OCI-LY1 (cell line): ENCODE data around the gene PPP2R3C.

ENCODE experiments used
- H2AFZ ChIP-seq: fragments of 200-600 bp; sonication (generic), shearing (Covaris generic); 2 replicates; pipeline ENCODE4 v1.6.0; 2014; ENCODE audit warnings: antibody characterized with exemption, mild to moderate bottlenecking, low read length
- H3F3A ChIP-seq: fragments of 200-600 bp; sonication (generic), shearing (Covaris generic); 2 replicates; pipeline ENCODE4 v1.6.0; 2014; ENCODE audit warnings: mild to moderate bottlenecking, antibody characterized with exemption, low read length, moderate library complexity; ENCODE audit not compliant: insufficient read depth
- H3K27ac ChIP-seq: fragments of 200-600 bp; sonication (generic); 2 replicates; pipeline ENCODE4 v1.5.1; 2014; ENCODE audit warnings: low read length, mixed run types, mild to moderate bottlenecking, low read depth; ENCODE audit not compliant: poor library complexity, severe bottlenecking
- H3K27me3 ChIP-seq: fragments of 200-600 bp; sonication (generic); 2 replicates; pipeline ENCODE4 v1.6.0; 2014; ENCODE audit warnings: antibody characterized with exemption, mild to moderate bottlenecking, low read length, moderate library complexity; ENCODE audit not compliant: insufficient read depth
- H3K36me3 ChIP-seq: fragments of 200-600 bp; sonication (generic); 2 replicates; pipeline ENCODE4 v1.6.1; 2014; ENCODE audit warnings: mild to moderate bottlenecking, antibody characterized with exemption, low read length, moderate library complexity, mixed read lengths; ENCODE audit not compliant: insufficient read depth
- H3K4me1 ChIP-seq: fragments of 200-600 bp; sonication (generic); 2 replicates; pipeline ENCODE4 v1.5.1; 2014; ENCODE audit warnings: mild to moderate bottlenecking, low read length, moderate library complexity; ENCODE audit not compliant: insufficient read depth, severe bottlenecking
- H3K4me2 ChIP-seq: fragments of 200-600 bp; sonication (generic), shearing (Covaris generic); 2 replicates; pipeline ENCODE4 v1.6.1; 2014; ENCODE audit warnings: low read length
- H3K4me3 ChIP-seq: fragments of 200-600 bp; sonication (generic); 2 replicates; pipeline ENCODE4 v1.5.1; 2014; ENCODE audit warnings: low read length, low read depth, mild to moderate bottlenecking, mixed read lengths; ENCODE audit not compliant: poor library complexity, severe bottlenecking
- H3K79me2 ChIP-seq: fragments of 200-600 bp; shearing (Covaris generic); 2 replicates; pipeline ENCODE4 v1.6.1; 2016; ENCODE audit warnings: mixed run types, low read length, mixed read lengths; ENCODE audit not compliant: insufficient read depth
- H3K9ac ChIP-seq: fragments of 200-600 bp; sonication (generic), shearing (Covaris generic); 2 replicates; pipeline ENCODE4 v1.6.1; 2014; ENCODE audit warnings: mild to moderate bottlenecking, low read length, mixed read lengths
- H3K9me2 ChIP-seq: fragments of 200-600 bp; sonication (generic), shearing (Covaris generic); 2 replicates; pipeline ENCODE4 v1.6.1; 2014; ENCODE audit warnings: low read depth, mild to moderate bottlenecking, low read length, mixed read lengths
- H3K9me3 ChIP-seq: fragments of 200-600 bp; shearing (Covaris generic); 2 replicates; pipeline ENCODE4 v1.6.1; 2014; ENCODE audit warnings: low read length, mixed read lengths
- H4K20me1 ChIP-seq: fragments of 200-600 bp; sonication (generic), shearing (Covaris generic); 2 replicates; pipeline ENCODE4 v1.6.0; 2016; ENCODE audit warnings: mild to moderate bottlenecking, low read length; ENCODE audit not compliant: insufficient read depth
- EZH2 ChIP-seq: fragments of 200-600 bp; sonication (generic), shearing (Covaris generic); IDR thresholded peaks from 2 replicates; pipeline ENCODE4 v1.8.0; 2017; ENCODE audit warnings: borderline replicate concordance, mixed run types, mild to moderate bottlenecking, antibody characterized with exemption, low read length, moderate library complexity, mixed read lengths
- TF ChIP-seq, protein P1 (sequence below): fragments of 200-600 bp; sonication (generic), shearing (Covaris generic); IDR thresholded peaks from 2 replicates; pipeline ENCODE4 v1.5.1; 2017; ENCODE audit warnings: mild to moderate bottlenecking, antibody characterized with exemption, low read length, moderate library complexity, mixed read lengths

Gene PPP2R3C

DNA sequence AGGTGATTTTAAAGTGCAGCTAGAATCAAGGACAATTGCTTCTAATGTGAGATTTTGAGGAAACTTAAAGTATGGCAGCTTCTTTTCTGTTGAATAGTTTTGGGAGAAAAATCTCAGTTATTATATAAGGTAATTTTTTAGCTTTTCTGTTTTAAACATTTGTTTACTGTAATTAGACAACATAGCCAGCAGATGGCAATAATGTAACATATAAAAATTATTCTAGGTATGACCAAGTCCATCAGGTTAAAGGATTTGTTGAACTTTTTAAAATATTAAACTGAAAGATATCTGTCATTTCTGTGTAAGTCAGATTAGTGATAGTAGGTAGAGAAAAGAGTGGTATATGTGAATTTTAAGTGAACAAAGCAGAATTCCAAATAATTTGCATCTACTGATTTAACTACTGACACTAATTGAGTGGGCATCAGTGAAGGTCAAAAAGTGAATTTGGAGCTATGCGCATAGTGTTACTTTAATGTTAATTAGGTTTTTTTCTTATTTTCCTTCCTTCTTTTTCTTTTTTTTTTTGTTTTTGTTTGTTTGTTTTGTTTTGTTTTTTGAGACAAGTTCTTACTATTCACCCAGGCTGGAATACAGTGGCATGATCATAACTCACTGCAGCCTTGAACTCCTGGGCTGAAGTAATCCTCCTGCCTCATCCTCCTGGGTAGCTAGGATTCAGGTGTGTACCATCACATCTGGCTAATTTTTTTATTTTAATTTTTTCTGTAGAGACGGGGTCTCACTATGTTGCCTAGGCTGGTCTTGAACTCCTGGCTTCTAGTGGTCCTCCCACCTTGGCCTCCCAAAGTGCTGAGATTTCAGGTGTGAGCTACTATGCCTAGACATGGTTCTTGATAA, 19.2 kb upstream of the PPP2R3C start:
- H3K4me2 ChIP-seq, result no peak overlapping the region
- no peaks in the 10 kb centered on the region for H3F3A ChIP-seq
- TF ChIP-seq EZH2, result no peak
- TF ChIP-seq, protein P1, sequence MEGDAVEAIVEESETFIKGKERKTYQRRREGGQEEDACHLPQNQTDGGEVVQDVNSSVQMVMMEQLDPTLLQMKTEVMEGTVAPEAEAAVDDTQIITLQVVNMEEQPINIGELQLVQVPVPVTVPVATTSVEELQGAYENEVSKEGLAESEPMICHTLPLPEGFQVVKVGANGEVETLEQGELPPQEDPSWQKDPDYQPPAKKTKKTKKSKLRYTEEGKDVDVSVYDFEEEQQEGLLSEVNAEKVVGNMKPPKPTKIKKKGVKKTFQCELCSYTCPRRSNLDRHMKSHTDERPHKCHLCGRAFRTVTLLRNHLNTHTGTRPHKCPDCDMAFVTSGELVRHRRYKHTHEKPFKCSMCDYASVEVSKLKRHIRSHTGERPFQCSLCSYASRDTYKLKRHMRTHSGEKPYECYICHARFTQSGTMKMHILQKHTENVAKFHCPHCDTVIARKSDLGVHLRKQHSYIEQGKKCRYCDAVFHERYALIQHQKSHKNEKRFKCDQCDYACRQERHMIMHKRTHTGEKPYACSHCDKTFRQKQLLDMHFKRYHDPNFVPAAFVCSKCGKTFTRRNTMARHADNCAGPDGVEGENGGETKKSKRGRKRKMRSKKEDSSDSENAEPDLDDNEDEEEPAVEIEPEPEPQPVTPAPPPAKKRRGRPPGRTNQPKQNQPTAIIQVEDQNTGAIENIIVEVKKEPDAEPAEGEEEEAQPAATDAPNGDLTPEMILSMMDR, result no peak
- no peak overlapping the region for H2AFZ ChIP-seq
- no peaks in the 10 kb centered on the region for H3K27me3 ChIP-seq
- H3K4me1 ChIP-seq, result no peaks in the 10 kb centered on the region
- H4K20me1 ChIP-seq, result no peaks in the 10 kb centered on the region
- no peak overlapping the region for H3K4me3 ChIP-seq
- H3K9me3 ChIP-seq, result no peaks in the 10 kb centered on the region
- H3K27ac ChIP-seq, result no peak overlapping the region
- H3K79me2 ChIP-seq, result no peaks in the 10 kb centered on the region
- H3K36me3 ChIP-seq, result 0 out of 2 replicates have a peak, but pooled peaks cover 1% of the 10 kb centered on the region
- no peaks in the 10 kb centered on the region for H3K9me2 ChIP-seq
- no peak overlapping the region for H3K9ac ChIP-seq

DNA sequence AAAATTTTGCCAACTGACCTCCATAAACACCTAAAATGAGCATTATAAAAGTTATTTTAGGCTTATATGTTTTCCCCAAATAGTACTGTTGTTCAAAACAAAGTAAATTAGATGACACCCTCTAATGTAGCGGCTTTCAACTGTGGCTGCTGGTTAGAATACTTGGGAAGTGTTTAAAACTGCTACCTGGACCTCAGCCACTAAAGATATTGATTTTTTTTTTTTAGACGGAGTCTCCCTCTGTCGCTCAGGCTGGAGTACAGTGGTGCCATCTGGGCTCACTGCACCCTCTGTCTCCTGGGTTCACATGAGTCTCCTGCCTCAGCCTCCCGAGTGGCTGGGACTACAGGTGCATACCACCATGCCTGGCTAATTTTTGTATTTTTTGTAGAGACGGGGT, 16.8 kb upstream of the PPP2R3C start:
- H3K27me3 ChIP-seq, result no peaks in the 10 kb centered on the region
- no peaks in the 10 kb centered on the region for H3K4me1 ChIP-seq
- H3K36me3 ChIP-seq, result peaks cover 23% of the 10 kb centered on the region
- H3K4me2 ChIP-seq, result no peak overlapping the region
- H3K79me2 ChIP-seq, result no peaks in the 10 kb centered on the region
- no peaks in the 10 kb centered on the region for H3F3A ChIP-seq
- no peaks in the 10 kb centered on the region for H4K20me1 ChIP-seq
- no peaks in the 10 kb centered on the region for H3K9me3 ChIP-seq
- no peak overlapping the region for H3K27ac ChIP-seq
- no peak overlapping the region for H2AFZ ChIP-seq
- no peaks in the 10 kb centered on the region for H3K9me2 ChIP-seq
- H3K4me3 ChIP-seq, result no peak overlapping the region
- no peak for TF ChIP-seq EZH2
- TF ChIP-seq, protein P1, result no peak
- no peak overlapping the region for H3K9ac ChIP-seq

DNA sequence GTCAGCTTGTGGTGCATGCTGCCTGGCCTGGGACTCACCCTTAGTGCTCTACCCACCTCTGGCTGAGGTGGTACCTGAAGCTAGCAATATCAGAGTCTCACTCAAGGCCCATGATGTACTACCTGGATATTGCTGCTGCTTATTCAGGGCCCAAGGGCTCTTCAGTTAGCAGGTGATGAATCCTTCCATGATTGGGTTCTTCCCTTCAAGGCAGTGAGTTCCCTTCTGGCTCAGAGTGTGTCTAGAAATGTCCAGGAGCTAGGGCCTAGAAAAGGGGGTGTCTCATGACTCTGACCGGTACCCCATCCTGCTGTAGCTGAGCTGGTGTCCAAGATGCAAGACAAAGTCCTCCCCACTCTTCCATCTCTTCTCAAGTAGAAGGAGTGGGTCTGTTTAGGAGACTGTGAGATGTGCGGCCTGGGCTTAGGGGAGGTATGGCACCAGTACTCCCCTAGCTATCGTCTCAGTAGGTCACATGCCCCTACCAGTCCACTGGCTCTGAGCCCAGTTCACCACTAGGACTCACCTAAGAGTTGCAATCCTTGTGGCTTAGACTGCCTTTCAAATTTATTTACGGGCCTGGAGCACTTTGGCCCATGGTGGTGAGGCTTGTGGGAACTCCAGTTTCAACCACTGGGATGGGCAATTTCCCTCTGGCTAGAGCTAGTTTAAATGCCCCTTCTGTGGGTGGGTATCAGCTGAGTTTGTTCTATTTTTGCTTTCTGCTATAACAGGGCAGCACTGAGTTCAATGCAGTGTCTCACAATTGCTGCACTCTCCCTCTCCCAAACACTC, 12.7 kb upstream of the PPP2R3C start:
- Histone ChIP-seq H3K27me3 (no peaks in the 10 kb centered on the region), H3K27ac (no peak overlapping the region), H3K79me2 (0 out of 2 replicates have a peak, but pooled peaks cover 3% of the 10 kb centered on the region), H3K36me3 (peaks cover 58% of the 10 kb centered on the region), H3K9me2 (no peaks in the 10 kb centered on the region), H2AFZ (no peak overlapping the region), H3K9me3 (0 out of 2 replicates have a peak, but pooled peaks cover 2% of the 10 kb centered on the region), H3F3A (no peaks in the 10 kb centered on the region), H4K20me1 (no peaks in the 10 kb centered on the region), H3K9ac (no peak overlapping the region), H3K4me3 (no peak overlapping the region), H3K4me2 (no peak overlapping the region), H3K4me1 (no peaks in the 10 kb centered on the region)
- no peak for TF ChIP-seq EZH2
- TF ChIP-seq, protein P1, result no peak
